NCI-H2029 (cell line): ENCODE data around the gene UTF1.

ENCODE experiments used
- DNase-seq: peaks from one replicate; lab custom pipeline; 2025; lab: John Stamatoyannopoulos, UW

UTF1 gene

GRCh38 chr10:133278577-133279265 is 48.7 kb downstream of the UTF1 start:
- DNase-seq = no peak

- no peak for DNase-seq
Observed at GRCh38 chr10:133279326-133280226, 49.6 kb downstream of the UTF1 start.

- no peak for DNase-seq
Observed at GRCh38 chr10:133280391-133281059, 50.5 kb downstream of the UTF1 start.

GRCh38 chr10:133281084-133281483 is 51.1 kb downstream of the UTF1 start:
- DNase-seq = no peak
